SK-N-SH treated with all-trans-retinoic acid at 6 μM for 48 hours (cell line): Measurements from ENCODE around the gene ACP1.

ENCODE experiments used
- ATAC-seq: fragments of 200-7000 bp; cut with Tn5 transposase; 3 replicates; pipeline ENCODE4 v1.9.1; 2020; ENCODE audit warnings: mild to moderate bottlenecking, moderate library complexity
- ARNTL ChIP-seq: fragments of 450-650 bp; formaldehyde crosslinking; IDR thresholded peaks from 2 replicates; pipeline ENCODE4 v1.5.0; 2020; ENCODE audit warnings: low read depth, mild to moderate bottlenecking, moderate library complexity, borderline replicate concordance
- BACH2 ChIP-seq: fragments of 250-450 bp; sonication (Bioruptor Pico); IDR thresholded peaks from 2 replicates; pipeline ENCODE4 v1.9.0; 2021; ENCODE audit warnings: mild to moderate bottlenecking, borderline replicate concordance
- CSDC2 ChIP-seq: fragments of 250-450 bp; sonication (Bioruptor Pico); IDR thresholded peaks from 2 replicates; pipeline ENCODE4 v1.5.0; 2020; ENCODE audit warnings: mild to moderate bottlenecking, moderate library complexity
- ESRRG ChIP-seq: fragments of 250-450 bp; sonication (Bioruptor Pico); IDR thresholded peaks from 2 replicates; pipeline ENCODE4 v1.6.1; 2021; ENCODE audit warnings: mild to moderate bottlenecking
- GLIS3 ChIP-seq: fragments of 250-450 bp; sonication (Bioruptor Pico); IDR thresholded peaks from 2 replicates; pipeline ENCODE4 v1.5.0; 2020; ENCODE audit warnings: mild to moderate bottlenecking, moderate library complexity
- ISL1 ChIP-seq: fragments of 250-450 bp; sonication (Bioruptor Pico); IDR thresholded peaks from 2 replicates; pipeline ENCODE4 v2.1.2; 2022; ENCODE audit warnings: mild to moderate bottlenecking, moderate library complexity
- OSR1 ChIP-seq: fragments of 250-450 bp; sonication (Bioruptor Pico); IDR thresholded peaks from 2 replicates; pipeline ENCODE4 v1.8.0; 2022; ENCODE audit warnings: moderate library complexity, mild to moderate bottlenecking, inconsistent platforms
- PPARA ChIP-seq: fragments of 250-450 bp; sonication (Bioruptor Pico); IDR thresholded peaks from 2 replicates; pipeline ENCODE4 v1.5.0; 2020; ENCODE audit warnings: mild to moderate bottlenecking, borderline replicate concordance
- RARB ChIP-seq: fragments of 250-450 bp; sonication (Bioruptor Pico); IDR thresholded peaks from 2 replicates; pipeline ENCODE4 v1.8.0; 2021; ENCODE audit warnings: mild to moderate bottlenecking, moderate library complexity
- SNAI2 ChIP-seq: fragments of 250-450 bp; sonication (Bioruptor Pico); IDR thresholded peaks from 2 replicates; pipeline ENCODE4 v1.5.0; 2020; ENCODE audit warnings: mild to moderate bottlenecking, moderate library complexity
- TCF4 ChIP-seq: fragments of 250-450 bp; sonication (Bioruptor Pico); IDR thresholded peaks from 2 replicates; pipeline ENCODE4 v1.8.0; 2021; ENCODE audit warnings: mild to moderate bottlenecking, moderate library complexity, borderline replicate concordance
- TOX ChIP-seq: fragments of 250-450 bp; sonication (Bioruptor Pico); IDR thresholded peaks from 2 replicates; pipeline ENCODE4 v1.8.0; 2021; ENCODE audit warnings: mild to moderate bottlenecking, moderate library complexity, borderline replicate concordance
- ZC3H10 ChIP-seq: fragments of 250-450 bp; sonication (Bioruptor Pico); IDR thresholded peaks from 2 replicates; pipeline ENCODE4 v1.5.1; 2021; ENCODE audit warnings: mild to moderate bottlenecking, moderate library complexity
- ZFP3 ChIP-seq: fragments of 250-450 bp; sonication (Bioruptor Pico); IDR thresholded peaks from 2 replicates; pipeline ENCODE4 v1.5.0; 2020; ENCODE audit warnings: mild to moderate bottlenecking, moderate library complexity
- ZFP30 ChIP-seq: fragments of 450-650 bp; formaldehyde crosslinking; IDR thresholded peaks from 2 replicates; pipeline ENCODE4 v1.5.0; 2022; ENCODE audit warnings: mild to moderate bottlenecking, moderate library complexity
- ZNF565 ChIP-seq: fragments of 450-650 bp; formaldehyde crosslinking; conservative IDR thresholded peaks from 2 replicates; pipeline ENCODE4 v1.5.0; 2020; ENCODE audit warnings: low read depth, mild to moderate bottlenecking, moderate library complexity
- ZNF70 ChIP-seq: fragments of 450-650 bp; formaldehyde crosslinking; IDR thresholded peaks from 2 replicates; pipeline ENCODE4 v1.5.0; 2020; ENCODE audit warnings: mild to moderate bottlenecking, moderate library complexity
- TF ChIP-seq, protein P1 (sequence below): fragments of 250-450 bp; sonication (Bioruptor Pico); IDR thresholded peaks from 2 replicates; pipeline ENCODE4 v1.8.0; 2020; ENCODE audit warnings: mild to moderate bottlenecking, moderate library complexity, borderline replicate concordance
- TF ChIP-seq, protein P2 (sequence below): fragments of 250-450 bp; sonication (Bioruptor Pico); IDR thresholded peaks from 2 replicates; pipeline ENCODE4 v1.5.0; 2020; ENCODE audit warnings: mild to moderate bottlenecking, moderate library complexity
- TF ChIP-seq, protein P3 (sequence below): fragments of 250-450 bp; sonication (Bioruptor Pico); IDR thresholded peaks from 2 replicates; pipeline ENCODE4 v1.5.1; 2021; ENCODE audit warnings: mild to moderate bottlenecking, moderate library complexity

Gene ACP1

GRCh38 chr2:275466-275865 lies 10.7 kb downstream of the ACP1 start:
- ATAC-seq, result no peak
- no peak for TF ChIP-seq SNAI2 (CRISPR knock-in tag)
- TF ChIP-seq ZC3H10 (CRISPR knock-in tag), result no peak
- TF ChIP-seq GLIS3 (CRISPR knock-in tag), result no peak
- TF ChIP-seq ESRRG (CRISPR knock-in tag), result no peak
- TF ChIP-seq ISL1 (CRISPR knock-in tag), result no peak
- TF ChIP-seq ZFP3 (CRISPR knock-in tag), result no peak
- TF ChIP-seq PPARA, result no peak
- no peak for TF ChIP-seq CSDC2 (CRISPR knock-in tag)
- no peak for TF ChIP-seq ZNF70 (CRISPR knock-in tag)
- TF ChIP-seq, protein P1, sequence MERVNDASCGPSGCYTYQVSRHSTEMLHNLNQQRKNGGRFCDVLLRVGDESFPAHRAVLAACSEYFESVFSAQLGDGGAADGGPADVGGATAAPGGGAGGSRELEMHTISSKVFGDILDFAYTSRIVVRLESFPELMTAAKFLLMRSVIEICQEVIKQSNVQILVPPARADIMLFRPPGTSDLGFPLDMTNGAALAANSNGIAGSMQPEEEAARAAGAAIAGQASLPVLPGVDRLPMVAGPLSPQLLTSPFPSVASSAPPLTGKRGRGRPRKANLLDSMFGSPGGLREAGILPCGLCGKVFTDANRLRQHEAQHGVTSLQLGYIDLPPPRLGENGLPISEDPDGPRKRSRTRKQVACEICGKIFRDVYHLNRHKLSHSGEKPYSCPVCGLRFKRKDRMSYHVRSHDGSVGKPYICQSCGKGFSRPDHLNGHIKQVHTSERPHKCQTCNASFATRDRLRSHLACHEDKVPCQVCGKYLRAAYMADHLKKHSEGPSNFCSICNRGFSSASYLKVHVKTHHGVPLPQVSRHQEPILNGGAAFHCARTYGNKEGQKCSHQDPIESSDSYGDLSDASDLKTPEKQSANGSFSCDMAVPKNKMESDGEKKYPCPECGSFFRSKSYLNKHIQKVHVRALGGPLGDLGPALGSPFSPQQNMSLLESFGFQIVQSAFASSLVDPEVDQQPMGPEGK, result no peak
- TF ChIP-seq, protein P2, sequence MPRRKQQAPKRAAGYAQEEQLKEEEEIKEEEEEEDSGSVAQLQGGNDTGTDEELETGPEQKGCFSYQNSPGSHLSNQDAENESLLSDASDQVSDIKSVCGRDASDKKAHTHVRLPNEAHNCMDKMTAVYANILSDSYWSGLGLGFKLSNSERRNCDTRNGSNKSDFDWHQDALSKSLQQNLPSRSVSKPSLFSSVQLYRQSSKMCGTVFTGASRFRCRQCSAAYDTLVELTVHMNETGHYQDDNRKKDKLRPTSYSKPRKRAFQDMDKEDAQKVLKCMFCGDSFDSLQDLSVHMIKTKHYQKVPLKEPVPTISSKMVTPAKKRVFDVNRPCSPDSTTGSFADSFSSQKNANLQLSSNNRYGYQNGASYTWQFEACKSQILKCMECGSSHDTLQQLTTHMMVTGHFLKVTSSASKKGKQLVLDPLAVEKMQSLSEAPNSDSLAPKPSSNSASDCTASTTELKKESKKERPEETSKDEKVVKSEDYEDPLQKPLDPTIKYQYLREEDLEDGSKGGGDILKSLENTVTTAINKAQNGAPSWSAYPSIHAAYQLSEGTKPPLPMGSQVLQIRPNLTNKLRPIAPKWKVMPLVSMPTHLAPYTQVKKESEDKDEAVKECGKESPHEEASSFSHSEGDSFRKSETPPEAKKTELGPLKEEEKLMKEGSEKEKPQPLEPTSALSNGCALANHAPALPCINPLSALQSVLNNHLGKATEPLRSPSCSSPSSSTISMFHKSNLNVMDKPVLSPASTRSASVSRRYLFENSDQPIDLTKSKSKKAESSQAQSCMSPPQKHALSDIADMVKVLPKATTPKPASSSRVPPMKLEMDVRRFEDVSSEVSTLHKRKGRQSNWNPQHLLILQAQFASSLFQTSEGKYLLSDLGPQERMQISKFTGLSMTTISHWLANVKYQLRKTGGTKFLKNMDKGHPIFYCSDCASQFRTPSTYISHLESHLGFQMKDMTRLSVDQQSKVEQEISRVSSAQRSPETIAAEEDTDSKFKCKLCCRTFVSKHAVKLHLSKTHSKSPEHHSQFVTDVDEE (CRISPR knock-in tag), result no peak
- TF ChIP-seq OSR1 (CRISPR knock-in tag), result no peak
- TF ChIP-seq, protein P3, sequence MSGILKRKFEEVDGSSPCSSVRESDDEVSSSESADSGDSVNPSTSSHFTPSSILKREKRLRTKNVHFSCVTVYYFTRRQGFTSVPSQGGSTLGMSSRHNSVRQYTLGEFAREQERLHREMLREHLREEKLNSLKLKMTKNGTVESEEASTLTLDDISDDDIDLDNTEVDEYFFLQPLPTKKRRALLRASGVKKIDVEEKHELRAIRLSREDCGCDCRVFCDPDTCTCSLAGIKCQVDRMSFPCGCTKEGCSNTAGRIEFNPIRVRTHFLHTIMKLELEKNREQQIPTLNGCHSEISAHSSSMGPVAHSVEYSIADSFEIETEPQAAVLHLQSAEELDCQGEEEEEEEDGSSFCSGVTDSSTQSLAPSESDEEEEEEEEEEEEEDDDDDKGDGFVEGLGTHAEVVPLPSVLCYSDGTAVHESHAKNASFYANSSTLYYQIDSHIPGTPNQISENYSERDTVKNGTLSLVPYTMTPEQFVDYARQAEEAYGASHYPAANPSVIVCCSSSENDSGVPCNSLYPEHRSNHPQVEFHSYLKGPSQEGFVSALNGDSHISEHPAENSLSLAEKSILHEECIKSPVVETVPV (CRISPR knock-in tag), result no peak
- no peak for TF ChIP-seq BACH2
- no peak for TF ChIP-seq ZFP30
- TF ChIP-seq TOX (CRISPR knock-in tag), result no peak
- no peak for TF ChIP-seq RARB (CRISPR knock-in tag)
- no peak for TF ChIP-seq ZNF565 (CRISPR knock-in tag)
- no peak for TF ChIP-seq ARNTL

DNA sequence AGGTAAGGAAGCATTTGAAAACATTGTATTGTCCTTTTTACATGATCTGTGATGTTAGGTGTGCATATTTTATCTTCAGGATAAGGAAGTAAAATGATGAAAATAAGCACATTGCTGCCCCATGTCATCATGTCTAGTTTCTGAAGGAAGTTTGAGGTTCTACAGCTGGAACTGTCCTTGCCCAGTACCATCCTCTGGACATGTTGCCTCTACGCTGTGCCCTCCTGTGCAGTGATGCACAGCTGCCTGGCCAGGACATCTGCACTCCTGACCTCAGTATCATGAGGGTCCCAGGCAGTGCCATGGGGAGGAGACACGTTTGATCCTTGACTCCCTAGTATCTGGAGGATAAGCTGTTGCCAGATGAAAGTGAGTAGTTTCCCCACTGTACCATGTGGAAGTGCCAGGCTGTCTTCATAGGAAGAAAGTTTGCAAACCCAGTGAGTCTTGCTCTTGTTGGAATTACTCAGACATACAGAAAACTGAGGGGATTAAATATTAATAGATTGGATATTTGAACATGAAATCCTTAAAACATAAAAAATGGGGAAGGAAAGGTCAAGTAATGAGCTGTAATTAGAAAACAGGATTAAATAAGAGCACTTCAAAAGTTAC lies 13.7 kb downstream of the ACP1 start:
- TF ChIP-seq SNAI2 (CRISPR knock-in tag) (no peak), TOX (CRISPR knock-in tag) (no peak), ZFP3 (CRISPR knock-in tag) (no peak), BACH2 (no peak), TCF4 (no peak), CSDC2 (CRISPR knock-in tag) (no peak), ESRRG (CRISPR knock-in tag) (no peak), ZNF565 (CRISPR knock-in tag) (no peak)
- TF ChIP-seq, protein P1, result no peak
- ATAC-seq, result no peak

DNA sequence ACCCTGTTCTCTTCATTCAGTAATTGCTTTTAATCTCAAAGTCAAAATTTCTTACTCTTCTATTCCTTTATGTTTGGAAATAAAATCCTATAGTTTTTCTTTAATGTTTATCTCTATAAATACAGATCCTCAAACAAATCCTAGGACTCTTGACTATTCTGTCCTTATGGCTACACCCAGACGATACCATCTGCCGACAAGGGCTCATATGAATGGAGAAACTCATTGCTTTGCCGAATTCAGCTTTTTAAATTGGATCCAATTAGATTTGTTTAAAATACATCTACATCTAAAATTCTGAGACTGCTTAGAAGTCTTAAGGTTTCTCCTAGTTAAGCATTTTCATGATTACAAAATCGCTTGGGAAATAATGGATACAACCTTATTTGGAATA lies 14.2 kb downstream of the ACP1 start:
- TF ChIP-seq, protein P1, result no peak
- TF ChIP-seq ZNF70 (CRISPR knock-in tag), result no peak
- ATAC-seq, result no peak
